ENCODE data around the gene GPN2.

The GPN2 gene

DNA sequence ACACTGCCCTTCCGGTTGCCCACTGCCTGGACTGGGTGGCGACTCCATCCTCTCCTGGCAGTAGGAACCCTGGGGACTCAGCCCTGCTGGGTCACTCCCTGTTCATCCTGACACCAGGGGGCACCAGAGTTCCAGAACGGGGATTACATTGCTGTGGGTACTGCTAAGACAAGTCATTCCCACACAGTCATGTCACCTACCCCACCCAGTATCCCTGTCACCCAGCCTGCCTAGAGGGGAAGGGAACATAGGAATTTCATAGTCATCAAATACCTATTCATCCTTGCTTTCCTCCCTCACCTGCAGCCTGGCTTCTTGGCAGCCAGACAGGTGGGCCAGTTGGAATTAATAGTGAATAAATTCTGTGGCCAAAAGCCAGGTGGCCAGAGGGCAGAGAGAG, 36.9 kb downstream of the GPN2 start (continued):
- TF ChIP-seq TCF7L2 (IDR thresholded peaks at IDR 0.05; ENCODE audit: borderline replicate concordance, low read depth, low read length): no peak
- TF ChIP-seq, protein P1, sequence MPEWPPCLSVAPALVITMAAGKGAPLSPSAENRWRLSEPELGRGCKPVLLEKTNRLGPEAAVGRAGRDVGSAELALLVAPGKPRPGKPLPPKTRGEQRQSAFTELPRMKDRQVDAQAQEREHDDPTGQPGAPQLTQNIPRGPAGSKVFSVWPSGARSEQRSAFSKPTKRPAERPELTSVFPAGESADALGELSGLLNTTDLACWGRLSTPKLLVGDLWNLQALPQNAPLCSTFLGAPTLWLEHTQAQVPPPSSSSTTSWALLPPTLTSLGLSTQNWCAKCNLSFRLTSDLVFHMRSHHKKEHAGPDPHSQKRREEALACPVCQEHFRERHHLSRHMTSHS (tag by site-specific recombination; IDR thresholded peaks at IDR 0.05): no peak
- peak; percentile 30; the same call in 1 of the 2 replicates for TF ChIP-seq IKZF3 (tag by site-specific recombination; IDR thresholded peaks at IDR 0.05)
- no peak for TF ChIP-seq SCRT1 (tag by site-specific recombination; IDR thresholded peaks at IDR 0.05; ENCODE audit: borderline replicate concordance)
- TF ChIP-seq ZNF701 (tag by site-specific recombination; IDR thresholded peaks at IDR 0.05): no peak
- TF ChIP-seq ZBTB21 (tag by site-specific recombination; IDR thresholded peaks at IDR 0.05): no peak
- TF ChIP-seq, protein P2, sequence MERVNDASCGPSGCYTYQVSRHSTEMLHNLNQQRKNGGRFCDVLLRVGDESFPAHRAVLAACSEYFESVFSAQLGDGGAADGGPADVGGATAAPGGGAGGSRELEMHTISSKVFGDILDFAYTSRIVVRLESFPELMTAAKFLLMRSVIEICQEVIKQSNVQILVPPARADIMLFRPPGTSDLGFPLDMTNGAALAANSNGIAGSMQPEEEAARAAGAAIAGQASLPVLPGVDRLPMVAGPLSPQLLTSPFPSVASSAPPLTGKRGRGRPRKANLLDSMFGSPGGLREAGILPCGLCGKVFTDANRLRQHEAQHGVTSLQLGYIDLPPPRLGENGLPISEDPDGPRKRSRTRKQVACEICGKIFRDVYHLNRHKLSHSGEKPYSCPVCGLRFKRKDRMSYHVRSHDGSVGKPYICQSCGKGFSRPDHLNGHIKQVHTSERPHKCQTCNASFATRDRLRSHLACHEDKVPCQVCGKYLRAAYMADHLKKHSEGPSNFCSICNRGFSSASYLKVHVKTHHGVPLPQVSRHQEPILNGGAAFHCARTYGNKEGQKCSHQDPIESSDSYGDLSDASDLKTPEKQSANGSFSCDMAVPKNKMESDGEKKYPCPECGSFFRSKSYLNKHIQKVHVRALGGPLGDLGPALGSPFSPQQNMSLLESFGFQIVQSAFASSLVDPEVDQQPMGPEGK (tag by site-specific recombination; IDR thresholded peaks at IDR 0.05): peak; percentile 18; the same call in 1 of the 2 replicates
- peak; percentile 35; the same call in 1 of the 2 replicates for TF ChIP-seq KLF1 (tag by site-specific recombination; IDR thresholded peaks at IDR 0.05)
- no peak for TF ChIP-seq MZF1 (tag by site-specific recombination; IDR thresholded peaks at IDR 0.05; ENCODE audit: borderline replicate concordance)
- TF ChIP-seq ZNF629 (tag by site-specific recombination; IDR thresholded peaks at IDR 0.05): no peak
- TF ChIP-seq ZNF146 (tag by site-specific recombination; IDR thresholded peaks at IDR 0.05): no peak
- TF ChIP-seq ZNF302 (tag by site-specific recombination; IDR thresholded peaks at IDR 0.05; ENCODE audit: low read depth): no peak
- no peak for TF ChIP-seq ZNF169 (tag by site-specific recombination; IDR thresholded peaks at IDR 0.05)
- no peak for TF ChIP-seq ZNF623 (tag by site-specific recombination; IDR thresholded peaks at IDR 0.05)
- TF ChIP-seq ZNF132 (tag by site-specific recombination; IDR thresholded peaks at IDR 0.05; ENCODE audit: borderline replicate concordance): no peak
- no peak for TF ChIP-seq ZSCAN23 (tag by site-specific recombination; IDR thresholded peaks at IDR 0.05)
- no peak for TF ChIP-seq ZNF791 (tag by site-specific recombination; IDR thresholded peaks at IDR 0.05)
- 0 out of 2 replicates have a peak, but pooled peaks have one; percentile 11 for TF ChIP-seq EGR2 (tag by site-specific recombination; IDR thresholded peaks at IDR 0.05; ENCODE audit: low read depth)
- TF ChIP-seq ZNF600 (tag by site-specific recombination; IDR thresholded peaks at IDR 0.05): peak; percentile 80
- TF ChIP-seq GFI1B (tag by site-specific recombination; IDR thresholded peaks at IDR 0.05): no peak
- TF ChIP-seq ZNF670 (tag by site-specific recombination; IDR thresholded peaks at IDR 0.05; ENCODE audit: low read depth): no peak
- TF ChIP-seq, protein P3, sequence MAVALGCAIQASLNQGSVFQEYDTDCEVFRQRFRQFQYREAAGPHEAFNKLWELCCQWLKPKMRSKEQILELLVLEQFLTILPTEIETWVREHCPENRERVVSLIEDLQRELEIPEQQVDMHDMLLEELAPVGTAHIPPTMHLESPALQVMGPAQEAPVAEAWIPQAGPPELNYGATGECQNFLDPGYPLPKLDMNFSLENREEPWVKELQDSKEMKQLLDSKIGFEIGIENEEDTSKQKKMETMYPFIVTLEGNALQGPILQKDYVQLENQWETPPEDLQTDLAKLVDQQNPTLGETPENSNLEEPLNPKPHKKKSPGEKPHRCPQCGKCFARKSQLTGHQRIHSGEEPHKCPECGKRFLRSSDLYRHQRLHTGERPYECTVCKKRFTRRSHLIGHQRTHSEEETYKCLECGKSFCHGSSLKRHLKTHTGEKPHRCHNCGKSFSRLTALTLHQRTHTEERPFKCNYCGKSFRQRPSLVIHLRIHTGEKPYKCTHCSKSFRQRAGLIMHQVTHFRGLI (tag by site-specific recombination; IDR thresholded peaks at IDR 0.05): no peak
- no peak for TF ChIP-seq ZNF223 (tag by site-specific recombination; IDR thresholded peaks at IDR 0.05)
- TF ChIP-seq, protein P4, sequence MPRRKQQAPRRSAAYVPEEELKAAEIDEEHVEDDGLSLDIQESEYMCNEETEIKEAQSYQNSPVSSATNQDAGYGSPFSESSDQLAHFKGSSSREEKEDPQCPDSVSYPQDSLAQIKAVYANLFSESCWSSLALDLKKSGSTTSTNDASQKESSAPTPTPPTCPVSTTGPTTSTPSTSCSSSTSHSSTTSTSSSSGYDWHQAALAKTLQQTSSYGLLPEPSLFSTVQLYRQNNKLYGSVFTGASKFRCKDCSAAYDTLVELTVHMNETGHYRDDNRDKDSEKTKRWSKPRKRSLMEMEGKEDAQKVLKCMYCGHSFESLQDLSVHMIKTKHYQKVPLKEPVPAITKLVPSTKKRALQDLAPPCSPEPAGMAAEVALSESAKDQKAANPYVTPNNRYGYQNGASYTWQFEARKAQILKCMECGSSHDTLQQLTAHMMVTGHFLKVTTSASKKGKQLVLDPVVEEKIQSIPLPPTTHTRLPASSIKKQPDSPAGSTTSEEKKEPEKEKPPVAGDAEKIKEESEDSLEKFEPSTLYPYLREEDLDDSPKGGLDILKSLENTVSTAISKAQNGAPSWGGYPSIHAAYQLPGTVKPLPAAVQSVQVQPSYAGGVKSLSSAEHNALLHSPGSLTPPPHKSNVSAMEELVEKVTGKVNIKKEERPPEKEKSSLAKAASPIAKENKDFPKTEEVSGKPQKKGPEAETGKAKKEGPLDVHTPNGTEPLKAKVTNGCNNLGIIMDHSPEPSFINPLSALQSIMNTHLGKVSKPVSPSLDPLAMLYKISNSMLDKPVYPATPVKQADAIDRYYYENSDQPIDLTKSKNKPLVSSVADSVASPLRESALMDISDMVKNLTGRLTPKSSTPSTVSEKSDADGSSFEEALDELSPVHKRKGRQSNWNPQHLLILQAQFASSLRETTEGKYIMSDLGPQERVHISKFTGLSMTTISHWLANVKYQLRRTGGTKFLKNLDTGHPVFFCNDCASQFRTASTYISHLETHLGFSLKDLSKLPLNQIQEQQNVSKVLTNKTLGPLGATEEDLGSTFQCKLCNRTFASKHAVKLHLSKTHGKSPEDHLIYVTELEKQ (tag by site-specific recombination; IDR thresholded peaks at IDR 0.05; ENCODE audit: borderline replicate concordance): no peak
- no peak for TF ChIP-seq ZFP41 (tag by site-specific recombination; IDR thresholded peaks at IDR 0.05; ENCODE audit: borderline replicate concordance)
- TF ChIP-seq, protein P5, sequence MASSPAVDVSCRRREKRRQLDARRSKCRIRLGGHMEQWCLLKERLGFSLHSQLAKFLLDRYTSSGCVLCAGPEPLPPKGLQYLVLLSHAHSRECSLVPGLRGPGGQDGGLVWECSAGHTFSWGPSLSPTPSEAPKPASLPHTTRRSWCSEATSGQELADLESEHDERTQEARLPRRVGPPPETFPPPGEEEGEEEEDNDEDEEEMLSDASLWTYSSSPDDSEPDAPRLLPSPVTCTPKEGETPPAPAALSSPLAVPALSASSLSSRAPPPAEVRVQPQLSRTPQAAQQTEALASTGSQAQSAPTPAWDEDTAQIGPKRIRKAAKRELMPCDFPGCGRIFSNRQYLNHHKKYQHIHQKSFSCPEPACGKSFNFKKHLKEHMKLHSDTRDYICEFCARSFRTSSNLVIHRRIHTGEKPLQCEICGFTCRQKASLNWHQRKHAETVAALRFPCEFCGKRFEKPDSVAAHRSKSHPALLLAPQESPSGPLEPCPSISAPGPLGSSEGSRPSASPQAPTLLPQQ (tag by site-specific recombination; IDR thresholded peaks at IDR 0.05): no peak
- TF ChIP-seq ZIC2 (tag by site-specific recombination; IDR thresholded peaks at IDR 0.05): peak; percentile 54
- TF ChIP-seq ZNF530 (tag by site-specific recombination; IDR thresholded peaks at IDR 0.05; ENCODE audit: low read depth): no peak
- TF ChIP-seq ZNF341 (tag by site-specific recombination; IDR thresholded peaks at IDR 0.05; ENCODE audit: low read depth): no peak
- no peak for TF ChIP-seq GLIS2 (tag by site-specific recombination; IDR thresholded peaks at IDR 0.05)
- no peak for TF ChIP-seq ZNF266 (tag by site-specific recombination; IDR thresholded peaks at IDR 0.05; ENCODE audit: low read depth)
- TF ChIP-seq ZNF785 (tag by site-specific recombination; IDR thresholded peaks at IDR 0.05): no peak
- no peak for TF ChIP-seq ZNF24 (tag by site-specific recombination; IDR thresholded peaks at IDR 0.05)

All from HEK293 (cell line).